AG09309 (cell line): ENCODE results near the gene OR4D2.

Experiments used
- DNase-seq: peaks from one replicate; pipeline ENCODE4 v3.0.0-alpha.2; 2010; ENCODE audit warnings: low read depth
- H3K4me3 ChIP-seq: 2 replicates; pipeline ENCODE4 v1.5.1; 2011; ENCODE audit warnings: mild to moderate bottlenecking, low read depth, low read length, moderate library complexity; ENCODE audit not compliant: control insufficient read depth
- TF ChIP-seq, protein P1 (sequence below): IDR thresholded peaks from 2 replicates; pipeline ENCODE4 v1.5.1; 2011; ENCODE audit warnings: mild to moderate bottlenecking, low read depth, low read length, inconsistent platforms; ENCODE audit not compliant: insufficient read depth, control insufficient read depth; ENCODE audit errors: missing control alignments

Gene OR4D2

DNA sequence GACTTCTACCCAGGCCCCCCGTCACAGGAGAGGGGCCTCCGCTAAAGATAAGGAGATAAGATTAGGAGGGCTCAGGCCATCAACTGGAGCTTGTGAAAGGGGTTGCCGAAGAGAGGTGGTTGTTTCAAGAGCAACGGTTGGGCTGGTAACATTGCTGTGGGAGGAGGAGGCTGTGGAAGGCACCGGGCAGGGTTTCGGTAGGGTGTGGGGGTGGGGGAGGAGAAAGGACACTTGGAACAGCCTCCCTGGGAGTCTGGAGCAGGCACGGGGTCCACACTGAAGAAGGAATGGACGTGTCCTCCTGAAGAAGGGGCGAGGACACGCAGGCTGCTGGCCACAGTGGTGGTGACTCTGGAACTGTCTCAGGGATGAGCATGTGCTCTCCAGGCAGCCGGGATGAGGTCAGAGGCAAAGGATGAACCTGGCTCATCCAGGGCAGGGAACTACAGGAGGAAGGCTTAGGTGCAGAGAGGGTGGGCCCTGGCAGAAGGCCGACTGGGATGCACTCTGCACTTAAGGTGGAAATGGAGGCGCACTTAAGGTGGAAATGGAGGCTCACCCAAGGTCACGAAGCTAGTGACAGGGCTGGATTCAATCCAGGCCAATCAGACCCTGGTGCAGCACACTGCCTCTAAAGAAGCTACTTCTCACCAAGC, 24.6 kb downstream of the OR4D2 start:
- TF ChIP-seq, protein P1, sequence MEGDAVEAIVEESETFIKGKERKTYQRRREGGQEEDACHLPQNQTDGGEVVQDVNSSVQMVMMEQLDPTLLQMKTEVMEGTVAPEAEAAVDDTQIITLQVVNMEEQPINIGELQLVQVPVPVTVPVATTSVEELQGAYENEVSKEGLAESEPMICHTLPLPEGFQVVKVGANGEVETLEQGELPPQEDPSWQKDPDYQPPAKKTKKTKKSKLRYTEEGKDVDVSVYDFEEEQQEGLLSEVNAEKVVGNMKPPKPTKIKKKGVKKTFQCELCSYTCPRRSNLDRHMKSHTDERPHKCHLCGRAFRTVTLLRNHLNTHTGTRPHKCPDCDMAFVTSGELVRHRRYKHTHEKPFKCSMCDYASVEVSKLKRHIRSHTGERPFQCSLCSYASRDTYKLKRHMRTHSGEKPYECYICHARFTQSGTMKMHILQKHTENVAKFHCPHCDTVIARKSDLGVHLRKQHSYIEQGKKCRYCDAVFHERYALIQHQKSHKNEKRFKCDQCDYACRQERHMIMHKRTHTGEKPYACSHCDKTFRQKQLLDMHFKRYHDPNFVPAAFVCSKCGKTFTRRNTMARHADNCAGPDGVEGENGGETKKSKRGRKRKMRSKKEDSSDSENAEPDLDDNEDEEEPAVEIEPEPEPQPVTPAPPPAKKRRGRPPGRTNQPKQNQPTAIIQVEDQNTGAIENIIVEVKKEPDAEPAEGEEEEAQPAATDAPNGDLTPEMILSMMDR, result no peak
- no peak overlapping the region for H3K4me3 ChIP-seq
- DNase-seq, result no peak

DNA sequence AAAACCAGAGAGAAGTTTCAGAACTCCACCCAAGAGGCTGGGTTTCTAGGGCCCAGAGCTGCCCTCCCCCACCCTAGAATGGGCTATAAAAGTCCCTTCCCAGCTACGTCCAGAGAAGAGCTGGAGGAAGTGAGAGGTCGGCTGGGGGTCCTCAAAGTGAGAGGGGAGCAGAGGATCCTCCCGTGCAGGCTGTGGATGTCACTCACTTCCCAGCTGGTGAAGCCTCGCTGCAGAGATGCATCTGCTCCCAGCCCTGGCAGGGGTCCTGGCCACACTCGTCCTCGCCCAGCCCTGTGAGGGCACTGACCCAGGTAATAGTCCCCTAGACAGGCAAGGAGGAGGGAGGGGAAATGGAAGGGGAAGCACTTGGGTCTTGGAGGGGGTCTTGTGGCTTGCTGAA, 25.8 kb downstream of the OR4D2 start, which contains the start of gene EPX:
TSS of gene EPX (plus strand) at position 115 of the 400 bp plus-strand sequence. CDS start at position 236, 121 bp downstream.
- no peak for DNase-seq
- H3K4me3 ChIP-seq, result no peak within 1 kb of the TSS
- TF ChIP-seq, protein P1, result no peak

DNA sequence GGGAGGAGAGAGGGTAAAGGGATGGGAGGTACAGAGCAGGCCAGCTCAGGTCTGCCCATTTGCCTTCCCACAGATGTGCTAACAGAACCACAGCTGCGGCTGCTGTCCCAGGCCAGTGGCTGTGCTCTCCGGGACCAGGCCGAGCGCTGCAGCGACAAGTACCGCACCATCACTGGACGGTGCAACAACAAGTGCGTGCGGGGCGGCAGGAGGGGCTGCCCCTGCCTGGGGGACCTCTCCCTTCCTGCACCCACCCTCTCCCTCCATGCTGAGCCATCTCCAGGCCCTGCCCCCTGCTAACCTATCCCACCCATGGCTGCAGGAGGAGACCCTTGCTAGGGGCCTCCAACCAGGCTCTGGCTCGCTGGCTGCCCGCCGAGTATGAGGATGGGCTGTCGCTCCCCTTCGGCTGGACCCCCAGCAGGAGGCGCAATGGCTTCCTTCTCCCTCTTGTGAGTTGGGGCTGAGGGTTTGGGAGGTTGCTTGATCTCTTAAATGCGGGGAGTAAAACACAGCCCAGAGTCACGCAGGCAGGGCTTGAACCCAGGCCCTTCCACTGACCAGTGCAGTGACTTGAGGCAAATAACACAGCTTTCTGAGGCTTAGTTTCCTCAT, 27.0 kb downstream of the OR4D2 start:
- no peak for DNase-seq
- TF ChIP-seq, protein P1, result no peak
- H3K4me3 ChIP-seq, result no peak overlapping the region

DNA sequence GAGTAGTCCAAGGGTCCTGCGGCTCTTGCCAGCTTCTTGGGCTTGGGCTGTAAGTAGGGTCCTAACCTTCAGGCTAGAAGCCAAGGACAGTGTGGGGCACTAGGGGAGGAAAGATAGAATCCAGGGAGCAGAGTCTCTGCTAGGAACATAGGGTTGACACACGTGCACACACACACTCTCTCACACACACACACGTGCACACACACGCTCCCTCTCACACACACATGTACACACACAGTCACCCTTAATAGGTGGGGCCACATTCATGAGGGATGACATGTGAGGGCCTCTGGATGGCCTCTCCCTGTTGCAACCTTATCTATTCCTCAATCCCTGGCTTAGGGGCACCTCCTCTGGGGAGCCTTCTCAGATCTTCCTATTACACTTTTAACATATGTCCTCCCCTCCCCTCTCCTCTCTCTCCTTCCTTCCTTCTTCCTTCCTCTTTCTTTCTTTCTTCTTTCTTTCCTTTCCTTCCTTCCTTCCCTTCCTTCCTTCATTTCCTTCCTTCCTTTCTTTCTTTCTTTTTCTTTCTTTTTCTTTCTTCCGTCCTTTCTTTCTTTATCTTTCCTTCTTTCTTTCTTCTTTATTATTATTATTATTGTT, 28.8 kb downstream of the OR4D2 start:
- H3K4me3 ChIP-seq, result no peak overlapping the region

DNA sequence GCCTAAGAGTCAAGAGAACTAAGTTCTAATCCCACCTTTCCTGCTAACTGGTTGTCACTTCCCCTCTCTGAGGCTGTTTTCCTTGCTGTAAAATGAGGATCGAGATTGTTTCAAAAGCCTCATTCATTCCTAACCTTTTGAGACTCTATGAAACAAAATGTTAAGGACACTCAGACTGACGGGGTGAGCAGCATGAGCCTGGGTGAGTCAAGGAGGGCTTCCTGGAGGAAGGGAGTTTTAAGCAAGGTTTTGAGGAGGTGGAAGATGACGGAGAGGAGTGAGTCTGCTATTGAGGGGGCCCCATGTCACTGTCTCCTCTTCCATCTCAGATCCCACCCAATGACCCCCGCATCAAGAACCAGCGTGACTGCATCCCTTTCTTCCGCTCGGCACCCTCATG, 29.8 kb downstream of the OR4D2 start:
- H3K4me3 ChIP-seq, result no peak overlapping the region
- TF ChIP-seq, protein P1, result no peak
- no peak for DNase-seq

More for the DNA sequence above, 28.8 kb downstream of the OR4D2 start:
- DNase-seq, result no peak
- TF ChIP-seq, protein P1, result no peak

DNA sequence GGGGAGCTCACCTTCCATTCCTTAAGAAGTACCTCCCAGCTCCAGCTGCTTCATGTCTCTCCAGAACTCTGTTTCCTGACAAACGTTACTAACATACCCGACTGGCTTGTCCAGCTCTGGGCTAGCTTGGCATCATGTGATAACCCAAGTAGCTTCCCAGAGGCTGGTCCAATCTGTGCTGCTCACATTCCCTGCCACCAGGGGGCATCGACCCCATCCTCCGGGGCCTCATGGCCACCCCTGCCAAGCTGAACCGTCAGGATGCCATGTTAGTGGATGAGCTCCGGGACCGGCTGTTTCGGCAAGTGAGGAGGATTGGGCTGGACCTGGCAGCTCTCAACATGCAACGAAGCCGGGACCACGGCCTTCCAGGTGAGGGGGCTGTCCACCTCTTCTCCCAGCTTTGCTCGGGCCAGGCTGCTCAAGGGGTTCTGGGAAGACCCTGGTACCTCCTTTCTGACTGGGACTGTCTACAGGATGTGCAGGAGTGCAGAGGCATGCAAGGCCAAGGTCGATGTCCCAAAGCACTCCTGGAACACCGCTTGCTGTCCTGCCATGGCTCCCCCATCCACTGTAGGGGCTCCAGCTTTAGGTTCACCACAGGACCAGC, 33.3 kb downstream of the OR4D2 start:
- TF ChIP-seq, protein P1, result peak; percentile 76

More for the DNA sequence above, 33.3 kb downstream of the OR4D2 start:
- no peak for DNase-seq
- H3K4me3 ChIP-seq, result no peak overlapping the region
